Cardiac fibroblast (primary cell): Measurements from ENCODE around the gene SRC.

Experiments
- DNase-seq, 2 donors: peaks; one replicate each; pipeline versions ENCODE4 v3.0.0 to v3.0.0-alpha.2; 2010; ENCODE audit warnings: low read depth in 2 of 2
- H3K4me3 ChIP-seq, 2 donors: replicated peaks in 1 of 2; 1 replicate in 1 of 2; 2 replicates in 1 of 2; pipeline ENCODE4 v1.5.1; 2011; ENCODE audit warnings: low read depth in 2 of 2, low read length in 2 of 2, mild to moderate bottlenecking in 2 of 2, moderate library complexity in 1 of 2
- CTCF ChIP-seq: IDR thresholded peaks from one replicate; pipeline ENCODE4 v1.5.1; 2011; ENCODE audit warnings: low read depth, mild to moderate bottlenecking, low read length, inconsistent platforms

The SRC gene

DNA sequence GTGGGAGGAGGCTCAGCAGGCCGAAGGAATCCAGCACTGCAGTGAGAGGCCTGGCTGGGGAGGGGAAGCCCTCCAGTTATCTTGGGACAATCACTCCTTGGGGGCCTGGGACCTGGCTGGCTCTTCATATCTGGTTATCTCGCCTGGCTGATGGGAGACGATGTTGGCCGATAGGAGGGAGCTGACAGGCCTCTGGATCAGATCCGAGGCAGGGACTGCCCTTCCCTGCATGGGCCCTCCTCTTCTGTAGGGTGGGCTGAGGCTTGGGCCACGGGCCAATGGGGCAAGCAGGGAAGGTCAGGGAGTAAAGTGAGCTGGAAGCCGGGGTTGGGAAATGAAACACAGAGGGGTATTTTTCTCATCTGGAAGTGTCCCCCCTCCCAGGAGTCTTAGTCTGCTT lies 31.3 kb upstream of the SRC start:
- H3K4me3 ChIP-seq = no peak overlapping the region
- DNase-seq = peak in 1 of 2 donors; percentile 41
- no peak for TF ChIP-seq CTCF

DNA sequence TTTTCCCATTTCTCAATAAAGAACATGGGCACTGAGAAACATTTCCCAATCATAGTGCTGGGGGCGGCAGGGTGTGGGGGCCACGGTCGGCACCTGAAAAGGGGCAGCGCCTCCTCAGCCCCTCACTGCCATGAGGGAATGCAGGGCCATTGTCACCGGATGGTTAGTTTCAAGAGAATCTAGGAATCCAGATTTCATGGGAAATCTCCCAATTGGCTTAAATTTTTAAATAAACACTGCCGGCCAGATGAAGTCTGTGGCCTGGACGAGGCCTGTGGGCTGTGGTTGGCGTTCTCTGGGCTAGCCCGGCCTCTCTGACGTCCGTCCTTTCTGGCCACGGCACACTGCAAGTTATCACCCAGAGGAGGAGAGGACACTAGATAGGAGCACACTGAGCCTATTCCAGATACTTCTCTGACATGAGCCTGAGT lies 30.9 kb upstream of the SRC start:
- no peak overlapping the region for H3K4me3 ChIP-seq
- TF ChIP-seq CTCF = no peak
- DNase-seq = peak; percentile 54 to 84

GRCh38 chr20:37315452-37316110 lies 30.4 kb upstream of the SRC start:
- no peak for TF ChIP-seq CTCF
- H3K4me3 ChIP-seq = no peak overlapping the region
- DNase-seq = no peak

- DNase-seq = no peak
- H3K4me3 ChIP-seq = no peak overlapping the region
- TF ChIP-seq CTCF = no peak
Measured at GRCh38 chr20:37316116-37316774, 29.7 kb upstream of the SRC start.

- TF ChIP-seq CTCF = no peak
- no peak for DNase-seq
- no peak overlapping the region for H3K4me3 ChIP-seq
Measured at GRCh38 chr20:37316775-37317170, 29.2 kb upstream of the SRC start.

DNA sequence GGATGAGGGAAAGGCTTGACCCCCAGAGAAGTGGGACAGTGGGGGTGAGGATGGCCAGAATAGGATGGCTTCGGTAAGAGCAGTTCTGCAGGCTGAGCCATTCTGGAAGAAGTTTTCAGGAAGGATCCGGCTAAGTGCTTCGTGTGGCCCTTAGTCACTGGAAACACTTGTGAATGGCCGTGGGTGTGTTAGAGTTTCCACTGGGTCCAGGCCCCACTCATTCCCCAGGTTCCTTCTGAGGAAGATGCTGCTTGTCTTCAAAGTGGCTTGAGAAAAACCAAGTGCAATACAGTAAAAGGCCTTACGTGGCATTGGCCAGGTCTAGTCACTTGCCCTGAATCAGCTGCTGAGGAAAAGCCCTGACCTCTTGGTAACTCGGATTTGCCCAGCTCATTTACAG lies 28.6 kb upstream of the SRC start:
- H3K4me3 ChIP-seq = no peak overlapping the region
- TF ChIP-seq CTCF = no peak
- no peak for DNase-seq
